ENCODE data around the gene DEK. TPM values are rescaled to one million over a fixed set of nuclear protein-coding genes. Genes with fewer than 3 reads are reported as not detected.
A peak's percentile ranks its signal among the peaks of the same experiment; 100 is the strongest.

Gene DEK
- total RNA-seq, 2 experiments from 2014 or later, result 52.7 to 56.7 TPM

- peaks cover 64% of the 10 kb centered on the region for H3K4me1 Mint-ChIP-seq (ENCODE audit: low read depth)
- H3K27ac ChIP-seq (ENCODE audit: low read depth in 1 of 2, low read length in 2 of 2), result no peak overlapping the region
- no peaks in the 10 kb centered on the region for H3K27me3 Mint-ChIP-seq
- H3K9me3 Mint-ChIP-seq, result no peaks in the 10 kb centered on the region
- H3K4me1 ChIP-seq (ENCODE audit: insufficient read depth, low read length), result peaks cover 14% of the 10 kb centered on the region
- no peak for TF ChIP-seq CTCF (IDR thresholded peaks at IDR 0.05)
- ChIA-PET POLR2A (no interaction called here), CTCF (interaction anchor here (1.4 kb wide), 1 partner anchor 90 kb away, joined by 3 read pairs; the partner anchor contains the start of genes KDM1B and TPMT)
- peaks cover 91% of the 10 kb centered on the region for H3K36me3 Mint-ChIP-seq (ENCODE audit: low read depth)
- intact Hi-C loops (cut with DNase I, micrococcal nuclease), result no loop called here
- peak overlapping the region; percentile 57 for H3K27ac Mint-ChIP-seq
- no peak for ATAC-seq (ENCODE audit: poor library complexity)
- peak in 2 of 14 experiments; percentile 34 to 38 for DNase-seq
- no peaks in the 10 kb centered on the region for H3K9me3 ChIP-seq (ENCODE audit: control insufficient read depth in 1 of 2, insufficient read depth in 1 of 2, low read length in 2 of 2)
- peaks cover 69% of the 10 kb centered on the region for H3K36me3 ChIP-seq (ENCODE audit: insufficient read depth, low read length)
- H3K4me3 Mint-ChIP-seq, result no peak overlapping the region
- H3K27me3 ChIP-seq (ENCODE audit: control insufficient read depth in 1 of 2, insufficient read depth in 2 of 2, low read length in 2 of 2), result no peaks in the 10 kb centered on the region
- no peak overlapping the region for H3K4me3 ChIP-seq (ENCODE audit: low read length)
These were observed 18.7 kb downstream of the DEK start for GRCh38 chr6:18245642-18246041.

DNA sequence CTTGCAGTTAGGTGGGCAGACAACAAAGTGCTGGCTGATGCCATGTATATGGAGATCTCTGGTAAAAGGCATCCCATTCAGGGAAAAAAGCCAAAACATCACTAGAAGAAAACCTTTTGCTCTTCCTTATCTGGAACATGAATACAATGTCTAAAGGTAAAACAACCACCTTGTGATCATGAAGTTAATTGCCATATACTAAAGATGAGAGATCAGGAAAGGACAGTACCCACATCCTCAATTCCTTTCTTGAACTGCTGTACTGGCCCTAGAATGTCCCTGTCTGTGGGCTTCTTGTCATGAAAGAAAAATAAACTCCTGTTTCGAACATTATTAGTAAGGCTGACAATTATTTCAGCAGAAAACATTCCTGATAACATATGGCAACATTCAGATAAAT lies 19.3 kb downstream of the DEK start:
- H3K36me3 ChIP-seq (ENCODE audit: insufficient read depth, low read length), result peaks cover 69% of the 10 kb centered on the region
- peaks cover 90% of the 10 kb centered on the region for H3K36me3 Mint-ChIP-seq (ENCODE audit: low read depth)
- no peaks in the 10 kb centered on the region for H3K9me3 Mint-ChIP-seq
- ChIA-PET POLR2A (no interaction called here), CTCF (no interaction called here)
- no peak for TF ChIP-seq CTCF (IDR thresholded peaks at IDR 0.05)
- no peaks in the 10 kb centered on the region for H3K9me3 ChIP-seq (ENCODE audit: control insufficient read depth in 1 of 2, insufficient read depth in 1 of 2, low read length in 2 of 2)
- peak overlapping the region; percentile 57 for H3K27ac Mint-ChIP-seq
- H3K4me3 Mint-ChIP-seq, result no peak overlapping the region
- no peak overlapping the region for H3K4me3 ChIP-seq (ENCODE audit: low read length)
- intact Hi-C loops (cut with DNase I, micrococcal nuclease), result no loop called here
- ATAC-seq (ENCODE audit: poor library complexity) (no peak), DNase-seq (no peak)
- H3K4me1 Mint-ChIP-seq (ENCODE audit: low read depth), result peaks cover 64% of the 10 kb centered on the region
- no peaks in the 10 kb centered on the region for H3K27me3 ChIP-seq (ENCODE audit: control insufficient read depth in 1 of 2, insufficient read depth in 2 of 2, low read length in 2 of 2)
- no peak overlapping the region for H3K27ac ChIP-seq (ENCODE audit: low read depth in 1 of 2, low read length in 2 of 2)
- H3K27me3 Mint-ChIP-seq, result no peaks in the 10 kb centered on the region
- peaks cover 14% of the 10 kb centered on the region for H3K4me1 ChIP-seq (ENCODE audit: insufficient read depth, low read length)

DNA sequence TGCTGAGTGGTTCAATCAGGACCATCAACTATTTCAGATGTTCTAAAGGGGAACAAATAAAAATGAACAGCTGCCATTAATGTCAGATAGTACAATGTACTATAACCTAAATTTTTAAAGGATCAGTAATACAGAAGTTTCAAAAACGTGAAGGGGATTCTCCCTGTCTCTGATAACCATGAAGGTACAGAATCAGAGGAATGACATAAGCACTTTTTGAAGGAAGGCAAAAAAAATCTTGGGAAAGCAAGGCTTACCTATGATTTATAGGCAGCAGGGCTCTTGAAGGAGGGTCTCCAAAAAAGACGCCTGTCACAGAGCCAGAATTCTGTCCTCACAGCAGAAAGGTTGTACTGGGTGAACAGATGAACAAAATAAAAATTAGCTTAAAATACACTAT lies 20.1 kb downstream of the DEK start:
- POLR2A ChIA-PET, result no interaction called here
- Mint-ChIP-seq H3K27ac (peak overlapping the region; percentile 57), H3K4me1 (ENCODE audit: low read depth) (peaks cover 64% of the 10 kb centered on the region)

More for the DNA sequence above, 20.1 kb downstream of the DEK start:
- no peak overlapping the region for H3K27ac ChIP-seq (ENCODE audit: low read depth in 1 of 2, low read length in 2 of 2)
- no peak for TF ChIP-seq CTCF (IDR thresholded peaks at IDR 0.05)
- no peaks in the 10 kb centered on the region for H3K27me3 Mint-ChIP-seq
- H3K9me3 ChIP-seq (ENCODE audit: control insufficient read depth in 1 of 2, insufficient read depth in 1 of 2, low read length in 2 of 2), result no peaks in the 10 kb centered on the region
- peaks cover 66% of the 10 kb centered on the region for H3K36me3 ChIP-seq (ENCODE audit: insufficient read depth, low read length)
- H3K4me3 ChIP-seq (ENCODE audit: low read length), result no peak overlapping the region
- DNase-seq (no peak), ATAC-seq (ENCODE audit: poor library complexity) (no peak)
- no peak overlapping the region for H3K4me3 Mint-ChIP-seq
- CTCF ChIA-PET, result no interaction called here
- no peaks in the 10 kb centered on the region for H3K9me3 Mint-ChIP-seq
- H3K36me3 Mint-ChIP-seq (ENCODE audit: low read depth), result peaks cover 87% of the 10 kb centered on the region
- no peaks in the 10 kb centered on the region for H3K27me3 ChIP-seq (ENCODE audit: control insufficient read depth in 1 of 2, insufficient read depth in 2 of 2, low read length in 2 of 2)
- H3K4me1 ChIP-seq (ENCODE audit: insufficient read depth, low read length), result peaks cover 14% of the 10 kb centered on the region
- intact Hi-C loops (cut with DNase I, micrococcal nuclease), result no loop called here

All from CD4-positive, alpha-beta T cell (primary cell).